Liver (tissue), 9 donors: ENCODE measurements around the gene TPGS1. TPM values are rescaled to one million over a fixed set of nuclear protein-coding genes. Genes with fewer than 3 reads are reported as not detected.

ENCODE experiments used
- DNase-seq: peaks from one replicate; pipeline ENCODE4 v3.0.0-alpha.2; 2017; ENCODE audit warnings: low spot score
- H3K27ac ChIP-seq, 2 donors: one replicate each; pipeline ENCODE4 v1.7.0; 2013; ENCODE audit warnings: inconsistent platforms in 2 of 2, low read length in 2 of 2, control low read depth in 1 of 2, low read depth in 1 of 2, mild to moderate bottlenecking in 1 of 2
- H3K27me3 ChIP-seq, 4 donors: one replicate each; pipeline versions ENCODE4 v1.6.1 to v1.7.0; 2013; ENCODE audit warnings: low read length in 3 of 4, inconsistent platforms in 1 of 4, mild to moderate bottlenecking in 1 of 4, moderate library complexity in 1 of 4; ENCODE audit not compliant: control insufficient read depth in 4 of 4, insufficient read depth in 4 of 4
- H3K36me3 ChIP-seq, 4 donors: one replicate each; pipeline versions ENCODE4 v1.6.1 to v1.7.0; 2013; ENCODE audit warnings: low read length in 3 of 4, mild to moderate bottlenecking in 3 of 4, low read depth in 1 of 4, moderate library complexity in 1 of 4; ENCODE audit not compliant: control insufficient read depth in 4 of 4, insufficient read depth in 3 of 4
- H3K4me1 ChIP-seq, 4 donors: one replicate each; pipeline versions ENCODE4 v1.6.1 to v1.7.0; 2013; ENCODE audit warnings: low read length in 3 of 4, mild to moderate bottlenecking in 3 of 4, moderate library complexity in 1 of 4; ENCODE audit not compliant: control insufficient read depth in 4 of 4, insufficient read depth in 4 of 4
- H3K4me3 ChIP-seq, 3 donors: one replicate each; pipeline versions ENCODE4 v1.6.1 to v1.7.0; 2013; ENCODE audit warnings: low read length in 3 of 3, control low read depth in 1 of 3, low read depth in 1 of 3, mild to moderate bottlenecking in 1 of 3
- H3K9ac ChIP-seq, 2 donors: one replicate each; pipeline ENCODE4 v1.7.0; 2013; ENCODE audit warnings: low read length in 2 of 2, mild to moderate bottlenecking in 2 of 2, moderate library complexity in 2 of 2, control low read depth in 1 of 2, low read depth in 1 of 2
- H3K9me3 ChIP-seq, 4 donors: one replicate each; pipeline versions ENCODE4 v1.6.1 to v1.7.0; 2013; ENCODE audit warnings: low read length in 3 of 4; ENCODE audit not compliant: control insufficient read depth in 4 of 4
- ATF3 ChIP-seq: IDR thresholded peaks from 2 replicates; pipeline ENCODE4 v1.6.1; 2016; ENCODE audit warnings: antibody characterized with exemption
- CTCF ChIP-seq: fragments of 150-350 bp; IDR thresholded peaks from 2 replicates; pipeline ENCODE4 v1.5.1; 2017; ENCODE audit warnings: improper control_type of control experiment, low read depth, low read length; ENCODE audit not compliant: missing input control
- EGR1 ChIP-seq, 2 donors: IDR thresholded peaks; 2 replicates each; pipeline ENCODE4 v1.6.1; 2016 to 2018; ENCODE audit warnings: antibody characterized with exemption in 2 of 2, low read depth in 2 of 2
- FOXA1 ChIP-seq: IDR thresholded peaks from 2 replicates; pipeline ENCODE4 v1.6.1; 2016; ENCODE audit warnings: antibody characterized with exemption
- FOXA2 ChIP-seq: IDR thresholded peaks from 2 replicates; pipeline ENCODE4 v1.6.1; 2016; ENCODE audit warnings: antibody characterized with exemption
- GABPA ChIP-seq, 2 donors: IDR thresholded peaks in 1 of 2; conservative IDR thresholded peaks in 1 of 2; 2 replicates each; pipeline ENCODE4 v1.6.1; 2016; ENCODE audit warnings: antibody characterized with exemption in 2 of 2, mild to moderate bottlenecking in 1 of 2, moderate library complexity in 1 of 2
- HNF4A ChIP-seq, 2 donors: conservative IDR thresholded peaks; 2 replicates each; pipeline ENCODE4 v1.6.1; 2016; ENCODE audit warnings: antibody characterized with exemption in 2 of 2, mild to moderate bottlenecking in 2 of 2
- HNF4G ChIP-seq: IDR thresholded peaks from 2 replicates; pipeline ENCODE4 v1.6.1; 2016; ENCODE audit warnings: antibody characterized with exemption
- JUND ChIP-seq, 2 donors: IDR thresholded peaks; 2 replicates each; pipeline ENCODE4 v1.6.1; 2016; ENCODE audit warnings: antibody characterized with exemption in 2 of 2
- NR2F2 ChIP-seq: IDR thresholded peaks from 2 replicates; pipeline ENCODE4 v1.6.1; 2016; ENCODE audit warnings: antibody characterized with exemption
- RAD21 ChIP-seq, 2 donors: IDR thresholded peaks; 2 replicates each; pipeline ENCODE4 v1.6.1; 2016; ENCODE audit warnings: antibody characterized with exemption in 2 of 2, mild to moderate bottlenecking in 2 of 2
- REST ChIP-seq: IDR thresholded peaks from 2 replicates; pipeline ENCODE4 v1.6.1; 2016; ENCODE audit warnings: antibody characterized with exemption, mild to moderate bottlenecking
- RXRA ChIP-seq, 2 donors: IDR thresholded peaks; 2 replicates each; pipeline ENCODE4 v1.6.1; 2017 to 2018; ENCODE audit warnings: antibody characterized with exemption in 2 of 2, mild to moderate bottlenecking in 1 of 2
- SP1 ChIP-seq: IDR thresholded peaks from 2 replicates; pipeline ENCODE4 v1.6.1; 2018; ENCODE audit warnings: antibody characterized with exemption, mild to moderate bottlenecking
- TAF1 ChIP-seq: conservative IDR thresholded peaks from 2 replicates; pipeline ENCODE4 v1.6.1; 2016; ENCODE audit warnings: antibody characterized with exemption, mild to moderate bottlenecking
- YY1 ChIP-seq: IDR thresholded peaks from 2 replicates; pipeline ENCODE4 v1.6.1; 2016; ENCODE audit warnings: antibody characterized with exemption, mild to moderate bottlenecking
- ZBTB33 ChIP-seq: IDR thresholded peaks from 2 replicates; pipeline ENCODE4 v1.6.1; 2016; ENCODE audit warnings: antibody characterized with exemption
- WGBS: extraction: QIAGEN DNeasy Blood & Tissue Kit; methylation state at CpG from one replicate; pipeline ENCODE4 v1.1.7; 2013; 5-methylcytosine and 5-hydroxymethylcytosine counted together
- polyA plus RNA-seq, 2 donors: library from polyadenylated mRNA; stranded (reverse) in 1 of 2; unstranded in 1 of 2; fragments of 200-250 nt in 1 of 2; fragments of >200 nt in 1 of 2; fragmentation: Nextera tagmentation in 1 of 2; extraction: Ambion mirVana in 1 of 2; gene quantifications; one replicate each; pipeline versions ENCODE4 v1.2.1 to v1.2.3, GENCODE V29; 2013 to 2015
- total RNA-seq, 2 donors: library from RNA; depleted of rRNA; stranded (reverse); fragments of >200 nt; gene quantifications; one replicate each; pipeline ENCODE4 v1.2.3, GENCODE V29; 2014
- TF ChIP-seq, protein P1 (sequence below): IDR thresholded peaks from 2 replicates; pipeline ENCODE4 v1.6.1; 2016; ENCODE audit warnings: antibody characterized with exemption
- donor health status: healthy.
- donor health status: healthy.
- donor health status: healthy.
- donor health status: healthy.
- donor health status: healthy.

The TPGS1 gene
- total and polyA plus RNA-seq, 4 donors = 1.7 to 15.5 (median 14.7) TPM

GRCh38 chr19:468587-469256 is 38.6 kb upstream of the TPGS1 start:
- H3K9me3 ChIP-seq = no peaks in the 10 kb centered on the region
- no peaks in the 10 kb centered on the region for H3K36me3 ChIP-seq
- no peaks in the 10 kb centered on the region for H3K27me3 ChIP-seq
- TF ChIP-seq HNF4A (conservative IDR thresholded peaks at IDR 0.05) = no peak
- TF ChIP-seq, protein P1, sequence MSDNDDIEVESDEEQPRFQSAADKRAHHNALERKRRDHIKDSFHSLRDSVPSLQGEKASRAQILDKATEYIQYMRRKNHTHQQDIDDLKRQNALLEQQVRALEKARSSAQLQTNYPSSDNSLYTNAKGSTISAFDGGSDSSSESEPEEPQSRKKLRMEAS = no peak
- TF ChIP-seq JUND (IDR thresholded peaks at IDR 0.05) = no peak
- TF ChIP-seq SP1 = no peak
- no peak for TF ChIP-seq REST
- TF ChIP-seq TAF1 = no peak
- no peak for TF ChIP-seq ATF3
- no peak for TF ChIP-seq FOXA1
- TF ChIP-seq YY1 = no peak
- no peak for TF ChIP-seq CTCF
- no peak for TF ChIP-seq FOXA2
- no peak for TF ChIP-seq RXRA (IDR thresholded peaks at IDR 0.05)
- TF ChIP-seq NR2F2 = no peak
- no peak for TF ChIP-seq ZBTB33
- no peak for TF ChIP-seq EGR1 (IDR thresholded peaks at IDR 0.05; ENCODE audit: low read depth in 2 of 2)
- no peak overlapping the region for H3K4me3 ChIP-seq
- no peak for DNase-seq
- H3K27ac ChIP-seq = no peak overlapping the region
- H3K9ac ChIP-seq = no peak overlapping the region
- H3K4me1 ChIP-seq = no peaks in the 10 kb centered on the region
- 81% methylated on average over 27 of the region's 27 CpGs for WGBS

- Histone ChIP-seq H3K27me3 (no peaks in the 10 kb centered on the region), H3K36me3 (no peaks in the 10 kb centered on the region), H3K9me3 (no peaks in the 10 kb centered on the region), H3K27ac (no peak overlapping the region), H3K4me3 (no peak overlapping the region), H3K4me1 (no peaks in the 10 kb centered on the region), H3K9ac (no peak overlapping the region)
- 75% methylated on average over 7 of the region's 7 CpGs for WGBS
- no peak for DNase-seq
- TF ChIP-seq YY1 (no peak), RXRA (IDR thresholded peaks at IDR 0.05) (no peak), ZBTB33 (no peak), REST (no peak), EGR1 (IDR thresholded peaks at IDR 0.05; ENCODE audit: low read depth in 2 of 2) (no peak), NR2F2 (no peak), JUND (IDR thresholded peaks at IDR 0.05) (no peak), TAF1 (no peak), GABPA (IDR thresholded peaks at IDR 0.05 in 1 of 2, conservative IDR thresholded peaks at IDR 0.05 in 1 of 2) (no peak), FOXA2 (no peak), HNF4G (no peak), RAD21 (IDR thresholded peaks at IDR 0.05) (no peak)
- TF ChIP-seq, protein P1 = no peak
Observed at GRCh38 chr19:469833-470232, 37.5 kb upstream of the TPGS1 start.
